Measurements from ENCODE around the gene ANGPTL8. TPM values are rescaled to one million over a fixed set of nuclear protein-coding genes. Genes with fewer than 3 reads are reported as not detected.

The ANGPTL8 gene
- total and polyA plus RNA-seq, 2 of the 13 experiments (the other 11 are each of a cell fraction or from before 2014, with no cell fraction given) = 27.3 to 243 TPM

DNA sequence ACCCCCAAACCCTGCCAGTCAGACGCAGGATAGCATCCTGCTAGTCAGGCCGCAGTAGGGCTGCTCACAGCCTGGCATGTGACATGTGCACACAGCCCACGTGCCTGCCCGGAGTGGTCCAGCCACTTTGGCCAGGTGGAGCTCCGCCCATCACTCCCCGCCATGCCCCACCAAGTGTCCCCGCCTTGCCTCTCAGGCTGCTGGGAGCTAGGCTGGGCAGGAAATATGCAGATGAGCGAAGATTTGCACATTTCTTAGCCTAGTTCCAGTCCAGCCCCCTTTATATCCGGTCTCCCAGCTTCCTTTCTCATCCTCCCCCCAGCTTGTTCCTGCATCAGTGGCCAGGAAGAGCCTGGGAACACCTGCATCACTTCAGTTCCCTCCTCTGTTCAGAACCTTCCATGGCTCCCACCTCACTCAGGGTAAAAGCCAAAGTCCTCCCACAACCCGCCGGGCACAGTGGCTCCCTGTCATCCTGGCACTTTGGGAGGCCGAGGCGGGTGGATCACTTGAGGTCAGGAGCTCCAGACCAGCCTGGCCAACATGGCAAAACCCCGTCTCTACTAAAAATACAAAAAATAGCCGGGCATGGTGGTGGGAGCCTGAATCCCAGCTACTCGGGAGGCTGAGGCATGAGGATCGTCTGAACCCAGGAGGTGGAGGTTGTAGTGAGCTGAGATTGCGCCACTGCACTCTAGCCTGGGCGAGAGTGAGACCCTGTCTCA, 25.2 kb downstream of the ANGPTL8 start (continued):
- TF ChIP-seq, protein P1, sequence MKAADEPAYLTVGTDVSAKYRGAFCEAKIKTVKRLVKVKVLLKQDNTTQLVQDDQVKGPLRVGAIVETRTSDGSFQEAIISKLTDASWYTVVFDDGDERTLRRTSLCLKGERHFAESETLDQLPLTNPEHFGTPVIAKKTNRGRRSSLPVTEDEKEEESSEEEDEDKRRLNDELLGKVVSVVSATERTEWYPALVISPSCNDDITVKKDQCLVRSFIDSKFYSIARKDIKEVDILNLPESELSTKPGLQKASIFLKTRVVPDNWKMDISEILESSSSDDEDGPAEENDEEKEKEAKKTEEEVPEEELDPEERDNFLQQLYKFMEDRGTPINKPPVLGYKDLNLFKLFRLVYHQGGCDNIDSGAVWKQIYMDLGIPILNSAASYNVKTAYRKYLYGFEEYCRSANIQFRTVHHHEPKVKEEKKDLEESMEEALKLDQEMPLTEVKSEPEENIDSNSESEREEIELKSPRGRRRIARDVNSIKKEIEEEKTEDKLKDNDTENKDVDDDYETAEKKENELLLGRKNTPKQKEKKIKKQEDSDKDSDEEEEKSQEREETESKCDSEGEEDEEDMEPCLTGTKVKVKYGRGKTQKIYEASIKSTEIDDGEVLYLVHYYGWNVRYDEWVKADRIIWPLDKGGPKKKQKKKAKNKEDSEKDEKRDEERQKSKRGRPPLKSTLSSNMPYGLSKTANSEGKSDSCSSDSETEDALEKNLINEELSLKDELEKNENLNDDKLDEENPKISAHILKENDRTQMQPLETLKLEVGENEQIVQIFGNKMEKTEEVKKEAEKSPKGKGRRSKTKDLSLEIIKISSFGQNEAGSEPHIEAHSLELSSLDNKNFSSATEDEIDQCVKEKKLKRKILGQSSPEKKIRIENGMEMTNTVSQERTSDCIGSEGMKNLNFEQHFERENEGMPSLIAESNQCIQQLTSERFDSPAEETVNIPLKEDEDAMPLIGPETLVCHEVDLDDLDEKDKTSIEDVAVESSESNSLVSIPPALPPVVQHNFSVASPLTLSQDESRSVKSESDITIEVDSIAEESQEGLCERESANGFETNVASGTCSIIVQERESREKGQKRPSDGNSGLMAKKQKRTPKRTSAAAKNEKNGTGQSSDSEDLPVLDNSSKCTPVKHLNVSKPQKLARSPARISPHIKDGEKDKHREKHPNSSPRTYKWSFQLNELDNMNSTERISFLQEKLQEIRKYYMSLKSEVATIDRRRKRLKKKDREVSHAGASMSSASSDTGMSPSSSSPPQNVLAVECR (CRISPR knock-in tag; IDR thresholded peaks at IDR 0.05; ENCODE audit: borderline replicate concordance) = peak; percentile 53; the same call in 1 of the 2 replicates
- TF ChIP-seq LCORL (IDR thresholded peaks at IDR 0.05) (no peak), LCORL (CRISPR knock-in tag; IDR thresholded peaks at IDR 0.05) (peak; percentile 54), ZNF746 (CRISPR knock-in tag; IDR thresholded peaks at IDR 0.05) (no peak), ZNF577 (CRISPR knock-in tag; IDR thresholded peaks at IDR 0.05; ENCODE audit: borderline replicate concordance, low read depth) (no peak), MED13 (CRISPR knock-in tag; IDR thresholded peaks at IDR 0.05) (no peak), HNF4A (CRISPR knock-in tag; IDR thresholded peaks at IDR 0.05) (no peak), ZNF567 (CRISPR knock-in tag; IDR thresholded peaks at IDR 0.05; ENCODE audit: borderline replicate concordance) (no peak), ZBTB26 (CRISPR knock-in tag; IDR thresholded peaks at IDR 0.05; ENCODE audit: borderline replicate concordance) (peak; percentile 44; the same call in 1 of the 2 replicates), ZFP36L1 (CRISPR knock-in tag; IDR thresholded peaks at IDR 0.05) (no peak), TAF1 (CRISPR knock-in tag; IDR thresholded peaks at IDR 0.05) (no peak), ZNF609 (CRISPR knock-in tag; IDR thresholded peaks at IDR 0.05; ENCODE audit: borderline replicate concordance) (no peak), ZNF460 (CRISPR knock-in tag; IDR thresholded peaks at IDR 0.05; ENCODE audit: borderline replicate concordance) (no peak), ZNF354B (CRISPR knock-in tag; IDR thresholded peaks at IDR 0.05) (no peak), FLYWCH1 (CRISPR knock-in tag; IDR thresholded peaks at IDR 0.05) (no peak)
- TF ChIP-seq, protein P2, sequence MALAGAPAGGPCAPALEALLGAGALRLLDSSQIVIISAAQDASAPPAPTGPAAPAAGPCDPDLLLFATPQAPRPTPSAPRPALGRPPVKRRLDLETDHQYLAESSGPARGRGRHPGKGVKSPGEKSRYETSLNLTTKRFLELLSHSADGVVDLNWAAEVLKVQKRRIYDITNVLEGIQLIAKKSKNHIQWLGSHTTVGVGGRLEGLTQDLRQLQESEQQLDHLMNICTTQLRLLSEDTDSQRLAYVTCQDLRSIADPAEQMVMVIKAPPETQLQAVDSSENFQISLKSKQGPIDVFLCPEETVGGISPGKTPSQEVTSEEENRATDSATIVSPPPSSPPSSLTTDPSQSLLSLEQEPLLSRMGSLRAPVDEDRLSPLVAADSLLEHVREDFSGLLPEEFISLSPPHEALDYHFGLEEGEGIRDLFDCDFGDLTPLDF (CRISPR knock-in tag; IDR thresholded peaks at IDR 0.05) = no peak
- TF ChIP-seq, protein P3, sequence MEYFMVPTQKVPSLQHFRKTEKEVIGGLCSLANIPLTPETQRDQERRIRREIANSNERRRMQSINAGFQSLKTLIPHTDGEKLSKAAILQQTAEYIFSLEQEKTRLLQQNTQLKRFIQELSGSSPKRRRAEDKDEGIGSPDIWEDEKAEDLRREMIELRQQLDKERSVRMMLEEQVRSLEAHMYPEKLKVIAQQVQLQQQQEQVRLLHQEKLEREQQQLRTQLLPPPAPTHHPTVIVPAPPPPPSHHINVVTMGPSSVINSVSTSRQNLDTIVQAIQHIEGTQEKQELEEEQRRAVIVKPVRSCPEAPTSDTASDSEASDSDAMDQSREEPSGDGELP (IDR thresholded peaks at IDR 0.05; ENCODE audit: borderline replicate concordance, low read depth) = no peak; the same call in 1 of the 2 replicates

Data from HepG2 (cell line).